Fibroblast of gingiva (primary cell): ENCODE measurements around the gene CHCHD10.

ENCODE experiments used
- DNase-seq: peaks from one replicate; pipeline ENCODE4 v3.0.0-alpha.2; 2011; ENCODE audit warnings: low read depth

CHCHD10 gene

GRCh38 chr22:23787600-23787896 lies 19.8 kb upstream of the CHCHD10 start:
- DNase-seq = no peak

GRCh38 chr22:23786752-23787599 lies 19.2 kb upstream of the CHCHD10 start, which contains the start of gene SMARCB1:
Gene SMARCB1, plus strand, starts transcription at chr22:23786966. Its CDS starts 204 bp downstream, at chr22:23787170.
- DNase-seq = peak; percentile 87

- DNase-seq = no peak
These were observed 18.5 kb upstream of the CHCHD10 start for GRCh38 chr22:23786261-23786710.

- no peak for DNase-seq
These were observed 16.5 kb upstream of the CHCHD10 start for GRCh38 chr22:23784215-23784732.

GRCh38 chr22:23783265-23784150 lies 15.7 kb upstream of the CHCHD10 start:
- no peak for DNase-seq

GRCh38 chr22:23782703-23783102 lies 14.9 kb upstream of the CHCHD10 start:
- no peak for DNase-seq

GRCh38 chr22:23782252-23782651 lies 14.5 kb upstream of the CHCHD10 start:
- no peak for DNase-seq

- DNase-seq = peak; percentile 68
These were observed 13.9 kb upstream of the CHCHD10 start for GRCh38 chr22:23781511-23782183.

GRCh38 chr22:23781065-23781464 lies 13.3 kb upstream of the CHCHD10 start:
- no peak for DNase-seq

GRCh38 chr22:23780146-23780748 lies 12.5 kb upstream of the CHCHD10 start:
- no peak for DNase-seq

GRCh38 chr22:23779731-23780130 lies 12.0 kb upstream of the CHCHD10 start:
- no peak for DNase-seq

GRCh38 chr22:23779083-23779482 lies 11.3 kb upstream of the CHCHD10 start:
- no peak for DNase-seq

GRCh38 chr22:23778577-23778900 lies 10.8 kb upstream of the CHCHD10 start:
- DNase-seq = no peak

- no peak for DNase-seq
These were observed 10.2 kb upstream of the CHCHD10 start for GRCh38 chr22:23777776-23778576.

GRCh38 chr22:23775779-23776375 lies 8.1 kb upstream of the CHCHD10 start:
- DNase-seq = no peak

- DNase-seq = peak; percentile 38
These were observed 7.2 kb upstream of the CHCHD10 start for GRCh38 chr22:23774922-23775436.

GRCh38 chr22:23774114-23774921 lies 6.5 kb upstream of the CHCHD10 start:
- no peak for DNase-seq

GRCh38 chr22:23773483-23774113 lies 5.8 kb upstream of the CHCHD10 start:
- DNase-seq = no peak
